ENCODE measurements around the gene PTPRG. TPM values are rescaled to one million over a fixed set of nuclear protein-coding genes. Genes with fewer than 3 reads are reported as not detected.

The PTPRG gene
- total RNA-seq, 1 donor from 2014 or later, result 44.3 TPM

DNA sequence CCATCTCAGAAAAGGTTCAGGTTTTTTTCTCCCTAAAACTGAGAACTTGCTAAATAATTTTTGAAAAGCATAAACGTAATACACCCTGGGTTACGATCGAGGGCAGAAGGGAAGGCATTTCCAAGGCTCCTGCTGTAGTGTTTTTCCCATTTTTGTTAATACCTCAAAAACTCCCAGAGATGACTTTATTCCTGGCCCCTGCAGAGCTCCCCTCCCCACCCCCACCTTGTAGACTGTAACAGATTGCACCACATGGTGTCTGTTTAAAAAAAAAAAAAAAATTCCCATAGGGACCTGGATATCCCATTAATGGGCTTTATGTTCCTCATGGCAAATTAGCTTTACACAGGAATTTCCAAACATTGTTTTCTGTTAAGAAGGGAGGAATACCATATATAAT, 773.8 kb downstream of the PTPRG start:
- Mint-ChIP-seq H3K27me3 (no peaks in the 10 kb centered on the region), H3K27ac (no peak overlapping the region), H3K4me1 (ENCODE audit: low read depth) (no peaks in the 10 kb centered on the region), H3K4me3 (ENCODE audit: low read depth) (no peak overlapping the region), H3K36me3 (ENCODE audit: insufficient read depth) (no peaks in the 10 kb centered on the region), H3K9me3 (ENCODE audit: low read depth) (no peaks in the 10 kb centered on the region)
- TF ChIP-seq, protein P1, sequence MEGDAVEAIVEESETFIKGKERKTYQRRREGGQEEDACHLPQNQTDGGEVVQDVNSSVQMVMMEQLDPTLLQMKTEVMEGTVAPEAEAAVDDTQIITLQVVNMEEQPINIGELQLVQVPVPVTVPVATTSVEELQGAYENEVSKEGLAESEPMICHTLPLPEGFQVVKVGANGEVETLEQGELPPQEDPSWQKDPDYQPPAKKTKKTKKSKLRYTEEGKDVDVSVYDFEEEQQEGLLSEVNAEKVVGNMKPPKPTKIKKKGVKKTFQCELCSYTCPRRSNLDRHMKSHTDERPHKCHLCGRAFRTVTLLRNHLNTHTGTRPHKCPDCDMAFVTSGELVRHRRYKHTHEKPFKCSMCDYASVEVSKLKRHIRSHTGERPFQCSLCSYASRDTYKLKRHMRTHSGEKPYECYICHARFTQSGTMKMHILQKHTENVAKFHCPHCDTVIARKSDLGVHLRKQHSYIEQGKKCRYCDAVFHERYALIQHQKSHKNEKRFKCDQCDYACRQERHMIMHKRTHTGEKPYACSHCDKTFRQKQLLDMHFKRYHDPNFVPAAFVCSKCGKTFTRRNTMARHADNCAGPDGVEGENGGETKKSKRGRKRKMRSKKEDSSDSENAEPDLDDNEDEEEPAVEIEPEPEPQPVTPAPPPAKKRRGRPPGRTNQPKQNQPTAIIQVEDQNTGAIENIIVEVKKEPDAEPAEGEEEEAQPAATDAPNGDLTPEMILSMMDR (IDR thresholded peaks at IDR 0.05; ENCODE audit: unreplicated experiment), result no peak
- DNase-seq (ENCODE audit: low spot score, unreplicated experiment), result no peak

DNA sequence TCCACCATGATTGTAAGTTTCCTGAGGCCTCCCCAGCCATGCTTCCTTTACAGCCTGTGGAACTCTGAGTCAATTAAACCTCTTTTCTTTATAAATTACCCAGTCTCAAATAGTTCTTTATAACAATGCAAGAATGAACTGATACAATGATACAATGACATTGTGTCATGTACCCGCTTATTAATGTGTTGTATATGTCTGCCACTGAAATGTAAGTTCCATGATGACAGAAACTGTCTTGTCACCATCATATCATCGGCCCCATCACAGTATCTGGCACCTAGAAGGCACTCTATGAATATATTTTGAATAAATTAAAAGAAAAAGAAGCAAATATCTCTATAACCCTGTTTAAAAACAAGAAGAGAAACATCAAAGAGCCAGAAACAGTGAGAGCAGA, 782.4 kb downstream of the PTPRG start:
- TF ChIP-seq, protein P1 (IDR thresholded peaks at IDR 0.05; ENCODE audit: unreplicated experiment), result no peak
- H3K4me1 Mint-ChIP-seq (ENCODE audit: low read depth), result no peaks in the 10 kb centered on the region
- H3K27ac Mint-ChIP-seq, result no peak overlapping the region
- no peaks in the 10 kb centered on the region for H3K9me3 Mint-ChIP-seq (ENCODE audit: low read depth)
- DNase-seq (ENCODE audit: low spot score, unreplicated experiment), result no peak
- no peaks in the 10 kb centered on the region for H3K36me3 Mint-ChIP-seq (ENCODE audit: insufficient read depth)
- peaks cover 13% of the 10 kb centered on the region for H3K27me3 Mint-ChIP-seq
- H3K4me3 Mint-ChIP-seq (ENCODE audit: low read depth), result no peak overlapping the region
